K562 (cell line): Measurements from ENCODE around the gene AGO3. TPM values are rescaled to one million over a fixed set of nuclear protein-coding genes. Genes with fewer than 3 reads are reported as not detected.

Experiments
- BMI1 ChIP-seq: fragments of 150-350 bp; IDR thresholded peaks from 2 replicates; pipeline ENCODE4 v1.6.1; 2014; ENCODE audit warnings: low read length
- ETS2 ChIP-seq: IDR thresholded peaks from 2 replicates; pipeline ENCODE4 v1.6.1; 2016; ENCODE audit warnings: borderline replicate concordance, missing genetic modification characterization, mild to moderate bottlenecking, moderate library complexity, missing compliant biosample characterization; ENCODE audit not compliant: poor library complexity, severe bottlenecking
- FOSL1 ChIP-seq: fragments of 200-800 bp; sonication (Bioruptor generic); conservative IDR thresholded peaks from 2 replicates; pipeline ENCODE4 v1.6.1; 2016; ENCODE audit warnings: missing genetic modification characterization, missing compliant biosample characterization
- FOXK1 ChIP-seq: sonication (generic); formaldehyde crosslinking; IDR thresholded peaks from 2 replicates; pipeline ENCODE4 v1.8.0; 2022; ENCODE audit warnings: missing genetic modification reagents, mild to moderate bottlenecking, borderline replicate concordance
- GATAD2A ChIP-seq: fragments of 450-650 bp; IDR thresholded peaks from 2 replicates; pipeline ENCODE4 v1.6.1; 2017
- HEY1 ChIP-seq: fragments of 250-450 bp; sonication (Bioruptor Pico); IDR thresholded peaks from 2 replicates; pipeline ENCODE4 v1.5.0; 2020; ENCODE audit warnings: mild to moderate bottlenecking, moderate library complexity, borderline replicate concordance
- ILF3 ChIP-seq: fragments of 450-650 bp; IDR thresholded peaks from 2 replicates; pipeline ENCODE4 v1.6.1; 2018; ENCODE audit warnings: antibody characterized with exemption, mild to moderate bottlenecking, moderate library complexity, borderline replicate concordance
- NFE2 ChIP-seq: IDR thresholded peaks from 2 replicates; pipeline ENCODE4 v1.6.1; 2014; ENCODE audit warnings: antibody characterized with exemption, low read depth
- PPARD ChIP-seq: fragments of 250-450 bp; sonication (Bioruptor Pico); IDR thresholded peaks from 2 replicates; pipeline ENCODE4 v1.8.0; 2022; ENCODE audit warnings: inconsistent platforms, mild to moderate bottlenecking, moderate library complexity
- PRMT5 ChIP-seq: sonication (generic); formaldehyde crosslinking; IDR thresholded peaks from 2 replicates; pipeline ENCODE4 v1.5.0; 2020; ENCODE audit warnings: missing genetic modification reagents
- SMARCA4 ChIP-seq: fragments of 450-650 bp; IDR thresholded peaks from 2 replicates; pipeline ENCODE4 v1.6.1; 2016
- XRCC4 ChIP-seq: IDR thresholded peaks from one replicate; pipeline ENCODE4 v1.6.1; 2011; ENCODE audit not compliant: insufficient read depth, insufficient read length; ENCODE audit errors: extremely low read depth
- ZBED1 ChIP-seq: IDR thresholded peaks from 2 replicates; pipeline ENCODE4 v1.6.1; 2014
- ZBTB7A ChIP-seq: IDR thresholded peaks from 2 replicates; pipeline ENCODE4 v1.6.1; 2011; ENCODE audit warnings: low read depth, mild to moderate bottlenecking, low read length, moderate library complexity, borderline replicate concordance; ENCODE audit not compliant: control insufficient read depth
- ZNF551 ChIP-seq: fragments of 250-450 bp; sonication (Bioruptor Pico); IDR thresholded peaks from 2 replicates; pipeline ENCODE4 v1.5.0; 2021; ENCODE audit warnings: mild to moderate bottlenecking, moderate library complexity
- ZNF586 ChIP-seq: fragments of 450-650 bp; formaldehyde crosslinking; conservative IDR thresholded peaks from 2 replicates; pipeline ENCODE4 v1.4.0; 2020; ENCODE audit warnings: mild to moderate bottlenecking, moderate library complexity
- ZNF644 ChIP-seq: fragments of 200-800 bp; sonication (Bioruptor generic); IDR thresholded peaks from 2 replicates; pipeline ENCODE4 v1.6.1; 2016; ENCODE audit warnings: low read depth, missing genetic modification characterization, missing compliant biosample characterization
- ZNF699 ChIP-seq: fragments of 250-450 bp; sonication (Bioruptor Pico); IDR thresholded peaks from 2 replicates; pipeline ENCODE4 v1.8.0; 2021; ENCODE audit warnings: mild to moderate bottlenecking, moderate library complexity; ENCODE audit not compliant: insufficient replicate concordance
- ZNF75A ChIP-seq: fragments of 450-650 bp; formaldehyde crosslinking; IDR thresholded peaks from 2 replicates; pipeline ENCODE4 v1.4.0; 2020; ENCODE audit warnings: mild to moderate bottlenecking
- polyA plus RNA-seq, 8 experiments: library from polyadenylated mRNA; depleted of rRNA in 4 of 8; stranded (reverse) in 5 of 8; unstranded in 3 of 8; fragments of >200 nt; fragmentation: Nextera tagmentation in 2 of 8; fragmentation: Illumina TruSeq in 1 of 8; extraction: Ambion mirVana in 2 of 8; extraction: Trizol in 1 of 8; gene quantifications; 2 replicates each; pipeline versions ENCODE4 v1.2.1 to v1.2.3, GENCODE V29; 2011 to 2014; ENCODE audit warnings: inconsistent platforms in 1 of 8, missing spikeins in 1 of 8
- total RNA-seq, 7 experiments: library from RNA; depleted of rRNA in 6 of 7; stranded (reverse); fragments of >200 nt in 6 of 7; fragmentation: Illumina TruSeq in 2 of 7; extraction: Trizol in 2 of 7; gene quantifications; 2 replicates each; pipeline versions ENCODE4 v1.2.1 to v1.2.3, GENCODE V29; 2011 to 2021; ENCODE audit warnings: low replicate concordance in 1 of 7
- TF ChIP-seq, protein P1 (sequence below): sonication (generic); formaldehyde crosslinking; IDR thresholded peaks from 2 replicates; pipeline ENCODE4 v1.8.1; 2023; ENCODE audit warnings: mild to moderate bottlenecking, missing genetic modification reagents, moderate library complexity
- TF ChIP-seq, protein P2 (sequence below): sonication (generic); formaldehyde crosslinking; IDR thresholded peaks from 2 replicates; pipeline ENCODE4 v1.8.0; 2022; ENCODE audit warnings: mild to moderate bottlenecking, missing genetic modification reagents
- TF ChIP-seq, protein P3 (sequence below): fragments of 250-450 bp; sonication (Bioruptor Pico); IDR thresholded peaks from 2 replicates; pipeline ENCODE4 v1.4.0; 2020; ENCODE audit warnings: mild to moderate bottlenecking, moderate library complexity

Gene AGO3
- total and polyA plus RNA-seq, 9 of the 15 experiments (the other 6 are each of a cell fraction or from before 2014, with no cell fraction given): 4.5 to 41.5 (median 22.7) TPM

DNA sequence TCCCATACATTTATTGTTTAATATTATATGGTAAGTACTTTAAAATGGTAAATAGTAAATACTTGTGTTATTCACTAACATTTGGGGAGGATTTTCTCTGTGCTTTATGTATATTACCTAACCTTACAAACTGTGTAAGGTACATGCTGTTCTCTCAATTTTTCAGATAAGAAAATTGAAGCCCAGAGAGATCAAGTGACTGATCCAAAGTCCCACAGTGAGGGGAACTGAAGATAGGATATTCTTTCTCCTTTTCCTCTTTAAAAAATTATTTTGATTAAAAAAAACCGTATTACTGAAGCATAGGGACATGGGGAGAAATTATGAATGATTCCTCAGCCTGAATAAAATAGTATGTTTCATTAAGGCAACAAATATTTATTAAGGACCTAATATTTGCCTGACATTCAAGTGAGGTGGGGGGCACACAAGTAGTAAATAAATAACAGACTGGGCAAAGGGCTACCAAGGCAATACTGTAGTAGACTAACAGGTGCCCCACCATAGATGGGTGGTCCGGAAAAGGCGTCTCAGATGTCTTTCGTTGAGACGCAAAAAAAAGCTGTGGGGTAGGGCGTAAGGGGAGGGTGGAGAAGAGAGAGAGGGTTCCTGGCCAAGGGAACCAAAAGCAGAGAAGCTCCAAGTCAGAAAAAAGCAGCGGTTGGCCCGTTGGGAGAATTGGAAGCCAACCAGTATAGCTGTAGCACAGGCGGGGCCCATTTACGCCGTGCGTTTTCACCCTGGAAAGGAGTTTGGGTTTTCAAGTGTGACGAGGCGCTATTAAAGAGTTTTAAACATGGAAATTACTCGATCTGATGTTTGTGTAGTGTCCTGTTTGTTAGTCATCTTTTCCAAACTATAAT is 944 bp upstream of the AGO3 start (continued):
- TF ChIP-seq ZNF551 (CRISPR knock-in tag): no peak
- no peak for TF ChIP-seq ZNF75A
- TF ChIP-seq PRMT5 (CRISPR knock-in tag): no peak
- TF ChIP-seq, protein P1, sequence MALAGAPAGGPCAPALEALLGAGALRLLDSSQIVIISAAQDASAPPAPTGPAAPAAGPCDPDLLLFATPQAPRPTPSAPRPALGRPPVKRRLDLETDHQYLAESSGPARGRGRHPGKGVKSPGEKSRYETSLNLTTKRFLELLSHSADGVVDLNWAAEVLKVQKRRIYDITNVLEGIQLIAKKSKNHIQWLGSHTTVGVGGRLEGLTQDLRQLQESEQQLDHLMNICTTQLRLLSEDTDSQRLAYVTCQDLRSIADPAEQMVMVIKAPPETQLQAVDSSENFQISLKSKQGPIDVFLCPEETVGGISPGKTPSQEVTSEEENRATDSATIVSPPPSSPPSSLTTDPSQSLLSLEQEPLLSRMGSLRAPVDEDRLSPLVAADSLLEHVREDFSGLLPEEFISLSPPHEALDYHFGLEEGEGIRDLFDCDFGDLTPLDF (CRISPR knock-in tag): no peak
- TF ChIP-seq, protein P2, sequence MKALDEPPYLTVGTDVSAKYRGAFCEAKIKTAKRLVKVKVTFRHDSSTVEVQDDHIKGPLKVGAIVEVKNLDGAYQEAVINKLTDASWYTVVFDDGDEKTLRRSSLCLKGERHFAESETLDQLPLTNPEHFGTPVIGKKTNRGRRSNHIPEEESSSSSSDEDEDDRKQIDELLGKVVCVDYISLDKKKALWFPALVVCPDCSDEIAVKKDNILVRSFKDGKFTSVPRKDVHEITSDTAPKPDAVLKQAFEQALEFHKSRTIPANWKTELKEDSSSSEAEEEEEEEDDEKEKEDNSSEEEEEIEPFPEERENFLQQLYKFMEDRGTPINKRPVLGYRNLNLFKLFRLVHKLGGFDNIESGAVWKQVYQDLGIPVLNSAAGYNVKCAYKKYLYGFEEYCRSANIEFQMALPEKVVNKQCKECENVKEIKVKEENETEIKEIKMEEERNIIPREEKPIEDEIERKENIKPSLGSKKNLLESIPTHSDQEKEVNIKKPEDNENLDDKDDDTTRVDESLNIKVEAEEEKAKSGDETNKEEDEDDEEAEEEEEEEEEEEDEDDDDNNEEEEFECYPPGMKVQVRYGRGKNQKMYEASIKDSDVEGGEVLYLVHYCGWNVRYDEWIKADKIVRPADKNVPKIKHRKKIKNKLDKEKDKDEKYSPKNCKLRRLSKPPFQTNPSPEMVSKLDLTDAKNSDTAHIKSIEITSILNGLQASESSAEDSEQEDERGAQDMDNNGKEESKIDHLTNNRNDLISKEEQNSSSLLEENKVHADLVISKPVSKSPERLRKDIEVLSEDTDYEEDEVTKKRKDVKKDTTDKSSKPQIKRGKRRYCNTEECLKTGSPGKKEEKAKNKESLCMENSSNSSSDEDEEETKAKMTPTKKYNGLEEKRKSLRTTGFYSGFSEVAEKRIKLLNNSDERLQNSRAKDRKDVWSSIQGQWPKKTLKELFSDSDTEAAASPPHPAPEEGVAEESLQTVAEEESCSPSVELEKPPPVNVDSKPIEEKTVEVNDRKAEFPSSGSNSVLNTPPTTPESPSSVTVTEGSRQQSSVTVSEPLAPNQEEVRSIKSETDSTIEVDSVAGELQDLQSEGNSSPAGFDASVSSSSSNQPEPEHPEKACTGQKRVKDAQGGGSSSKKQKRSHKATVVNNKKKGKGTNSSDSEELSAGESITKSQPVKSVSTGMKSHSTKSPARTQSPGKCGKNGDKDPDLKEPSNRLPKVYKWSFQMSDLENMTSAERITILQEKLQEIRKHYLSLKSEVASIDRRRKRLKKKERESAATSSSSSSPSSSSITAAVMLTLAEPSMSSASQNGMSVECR: no peak
- TF ChIP-seq ZNF586 (CRISPR knock-in tag): 0 out of 2 replicates have a peak, but pooled peaks have one; percentile 54
- TF ChIP-seq PPARD (CRISPR knock-in tag): no peak
- TF ChIP-seq FOSL1 (tag): no peak
- TF ChIP-seq XRCC4: no peak
- TF ChIP-seq BMI1: no peak
- TF ChIP-seq ILF3: peak; percentile 64; the same call in 1 of the 2 replicates
- TF ChIP-seq ZBTB7A: no peak
- no peak for TF ChIP-seq GATAD2A
- no peak for TF ChIP-seq ZBED1
- no peak for TF ChIP-seq ETS2
- TF ChIP-seq, protein P3, sequence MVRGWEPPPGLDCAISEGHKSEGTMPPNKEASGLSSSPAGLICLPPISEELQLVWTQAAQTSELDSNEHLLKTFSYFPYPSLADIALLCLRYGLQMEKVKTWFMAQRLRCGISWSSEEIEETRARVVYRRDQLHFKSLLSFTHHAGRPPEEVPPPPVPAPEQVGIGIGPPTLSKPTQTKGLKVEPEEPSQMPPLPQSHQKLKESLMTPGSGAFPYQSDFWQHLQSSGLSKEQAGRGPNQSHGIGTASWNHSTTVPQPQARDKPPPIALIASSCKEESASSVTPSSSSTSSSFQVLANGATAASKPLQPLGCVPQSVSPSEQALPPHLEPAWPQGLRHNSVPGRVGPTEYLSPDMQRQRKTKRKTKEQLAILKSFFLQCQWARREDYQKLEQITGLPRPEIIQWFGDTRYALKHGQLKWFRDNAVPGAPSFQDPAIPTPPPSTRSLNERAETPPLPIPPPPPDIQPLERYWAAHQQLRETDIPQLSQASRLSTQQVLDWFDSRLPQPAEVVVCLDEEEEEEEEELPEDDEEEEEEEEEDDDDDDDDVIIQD (CRISPR knock-in tag): no peak
- TF ChIP-seq HEY1: no peak
- TF ChIP-seq SMARCA4: peak; percentile 61
- no peak for TF ChIP-seq ZNF699 (CRISPR knock-in tag)
- no peak for TF ChIP-seq NFE2
- TF ChIP-seq ZNF644: 0 out of 2 replicates have a peak, but pooled peaks have one; percentile 22
- peak; percentile 47; the same call in 1 of the 2 replicates for TF ChIP-seq FOXK1 (CRISPR knock-in tag)
